Trophoblast cell (in vitro differentiated cells and primary cell): ENCODE measurements around the gene BNC2.

Experiments
- DNase-seq, 2 donors: peaks; one replicate each; pipeline ENCODE4 v3.0.0-alpha.2; 2016
- H2AFZ ChIP-seq: 2 replicates; pipeline ENCODE4 v1.6.1; 2013; ENCODE audit warnings: low read length, moderate library complexity, mild to moderate bottlenecking; ENCODE audit not compliant: insufficient read depth, poor library complexity
- H2AK5ac ChIP-seq: 2 replicates; pipeline ENCODE4 v1.6.1; 2013; ENCODE audit warnings: mild to moderate bottlenecking, low read length
- H2BK120ac ChIP-seq: 2 replicates; pipeline ENCODE4 v1.6.1; 2013; ENCODE audit warnings: low read length, mild to moderate bottlenecking, moderate library complexity; ENCODE audit not compliant: insufficient read depth, poor library complexity
- H2BK12ac ChIP-seq: 2 replicates; pipeline ENCODE4 v1.6.1; 2013; ENCODE audit warnings: mild to moderate bottlenecking, low read length, moderate library complexity
- H2BK5ac ChIP-seq: 2 replicates; pipeline ENCODE4 v1.6.1; 2013; ENCODE audit warnings: low read length, low read depth, moderate library complexity, mild to moderate bottlenecking; ENCODE audit not compliant: poor library complexity
- H3K14ac ChIP-seq: 2 replicates; pipeline ENCODE4 v1.6.1; 2013; ENCODE audit warnings: mild to moderate bottlenecking, low read length
- H3K18ac ChIP-seq: 2 replicates; pipeline ENCODE4 v1.6.1; 2013; ENCODE audit warnings: mild to moderate bottlenecking, low read length
- H3K23ac ChIP-seq: 2 replicates; pipeline ENCODE4 v1.6.1; 2013; ENCODE audit warnings: low read length
- H3K27ac ChIP-seq: 2 replicates; pipeline ENCODE4 v1.5.1; 2013; ENCODE audit warnings: low read depth, mild to moderate bottlenecking, inconsistent platforms, low read length, moderate library complexity
- H3K27me3 ChIP-seq: 2 replicates; pipeline ENCODE4 v1.6.1; 2013; ENCODE audit warnings: inconsistent platforms, mild to moderate bottlenecking, low read length, moderate library complexity; ENCODE audit not compliant: insufficient read depth
- H3K36me3 ChIP-seq, 2 experiments: 1 replicate in 1 of 2; 2 replicates in 1 of 2; pipeline ENCODE4 v1.6.1; 2013; ENCODE audit warnings: low read length in 2 of 2, mild to moderate bottlenecking in 2 of 2, moderate library complexity in 1 of 2; ENCODE audit not compliant: insufficient read depth in 2 of 2, control insufficient read depth in 1 of 2
- H3K4ac ChIP-seq: 2 replicates; pipeline ENCODE4 v1.6.1; 2013; ENCODE audit warnings: low read depth, mild to moderate bottlenecking, low read length, moderate library complexity
- H3K4me1 ChIP-seq, 2 experiments: 1 replicate in 1 of 2; 2 replicates in 1 of 2; pipeline ENCODE4 v1.6.1; 2013; ENCODE audit warnings: low read length in 2 of 2, mild to moderate bottlenecking in 2 of 2, moderate library complexity in 1 of 2; ENCODE audit not compliant: insufficient read depth in 2 of 2, control insufficient read depth in 1 of 2
- H3K4me2 ChIP-seq: 2 replicates; pipeline ENCODE4 v1.6.1; 2013; ENCODE audit warnings: inconsistent platforms, mild to moderate bottlenecking, low read length, moderate library complexity
- H3K4me3 ChIP-seq: 2 replicates; pipeline ENCODE4 v1.5.1; 2013; ENCODE audit warnings: mild to moderate bottlenecking, low read depth, low read length, inconsistent platforms
- H3K79me1 ChIP-seq: one replicate; pipeline ENCODE4 v1.6.1; 2013; ENCODE audit warnings: low read length
- H3K79me2 ChIP-seq: 2 replicates; pipeline ENCODE4 v1.6.1; 2013; ENCODE audit warnings: low read length, mild to moderate bottlenecking; ENCODE audit not compliant: control insufficient read depth, insufficient read depth, poor library complexity
- H3K9ac ChIP-seq: 2 replicates; pipeline ENCODE4 v1.6.1; 2013; ENCODE audit warnings: mild to moderate bottlenecking, low read length
- H3K9me3 ChIP-seq: 2 replicates; pipeline ENCODE4 v1.6.1; 2013; ENCODE audit warnings: low read depth, mild to moderate bottlenecking, control low read depth, inconsistent platforms, low read length; ENCODE audit not compliant: insufficient read depth
- H4K12ac ChIP-seq: 2 replicates; pipeline ENCODE4 v1.6.1; 2013; ENCODE audit warnings: low read depth, mild to moderate bottlenecking, low read length, moderate library complexity
- H4K8ac ChIP-seq: 2 replicates; pipeline ENCODE4 v1.6.1; 2013; ENCODE audit warnings: low read depth, mild to moderate bottlenecking, low read length, moderate library complexity
- H4K91ac ChIP-seq: one replicate; pipeline ENCODE4 v1.6.1; 2013; ENCODE audit warnings: low read depth, mild to moderate bottlenecking, low read length, moderate library complexity
- WGBS: extraction: QIAGEN DNeasy Blood & Tissue Kit; methylation state at CpG from one replicate; pipeline ENCODE4 v1.1.7; 2013; ENCODE audit warnings: missing lambda C conversion rate; ENCODE audit not compliant: insufficient read length, insufficient coverage; ENCODE audit errors: extremely low coverage; 5-methylcytosine and 5-hydroxymethylcytosine counted together

The BNC2 gene

GRCh38 chr9:16622541-16622940, 247.9 kb downstream of the BNC2 start:
- Histone ChIP-seq H3K18ac (no peak overlapping the region), H3K27ac (no peak overlapping the region), H4K12ac (no peak overlapping the region), H4K8ac (no peak overlapping the region), H3K79me2 (no peaks in the 10 kb centered on the region), H2AK5ac (no peak overlapping the region), H2BK120ac (no peak overlapping the region), H3K9me3 (no peaks in the 10 kb centered on the region), H3K14ac (no peak overlapping the region), H2BK5ac (no peak overlapping the region), H3K23ac (no peak overlapping the region), H3K4ac (no peak overlapping the region), H3K79me1 (peaks cover 6% of the 10 kb centered on the region), H3K9ac (no peak overlapping the region), H3K4me2 (no peak overlapping the region), H4K91ac (no peak overlapping the region), H2AFZ (no peak overlapping the region), H3K27me3 (no peaks in the 10 kb centered on the region), H3K36me3 (no peaks in the 10 kb centered on the region), H2BK12ac (no peak overlapping the region), H3K4me3 (no peak overlapping the region), H3K4me1 (peaks cover 5 to 22% of the 10 kb centered on the region in 2 experiments)
- WGBS, result no CpG with 5 or more reads among the region's 3 CpGs
- no peak for DNase-seq

- H3K4me2 ChIP-seq, result no peak overlapping the region
- H3K9ac ChIP-seq, result no peak overlapping the region
- H3K27ac ChIP-seq, result no peak overlapping the region
- no peak overlapping the region for H3K14ac ChIP-seq
- no peak overlapping the region for H2AFZ ChIP-seq
- no peak for DNase-seq
- H2BK120ac ChIP-seq, result no peak overlapping the region
- no peak overlapping the region for H4K91ac ChIP-seq
- H3K9me3 ChIP-seq, result no peaks in the 10 kb centered on the region
- H4K12ac ChIP-seq, result no peak overlapping the region
- no peak overlapping the region for H3K4me3 ChIP-seq
- H3K36me3 ChIP-seq, result no peaks in the 10 kb centered on the region
- WGBS, result no CpG with 5 or more reads among the region's 7 CpGs
- no peak overlapping the region for H3K18ac ChIP-seq
- no peaks in the 10 kb centered on the region for H3K27me3 ChIP-seq
- no peak overlapping the region for H3K4ac ChIP-seq
- H3K79me2 ChIP-seq, result no peaks in the 10 kb centered on the region
- no peak overlapping the region for H2BK12ac ChIP-seq
- peaks cover 1% of the 10 kb centered on the region for H3K79me1 ChIP-seq
- peaks cover 5 to 6% of the 10 kb centered on the region in 2 experiments for H3K4me1 ChIP-seq
- no peak overlapping the region for H4K8ac ChIP-seq
- H3K23ac ChIP-seq, result no peak overlapping the region
- H2AK5ac ChIP-seq, result no peak overlapping the region
- no peak overlapping the region for H2BK5ac ChIP-seq
Measured at GRCh38 chr9:16619914-16620520, 250.5 kb downstream of the BNC2 start.

GRCh38 chr9:16619402-16619801, 251.1 kb downstream of the BNC2 start:
- no peak overlapping the region for H3K4me2 ChIP-seq
- no peak for DNase-seq
- no peak overlapping the region for H2AFZ ChIP-seq
- no peaks in the 10 kb centered on the region for H3K27me3 ChIP-seq
- H3K4me3 ChIP-seq, result no peak overlapping the region
- H2BK5ac ChIP-seq, result no peak overlapping the region
- no peak overlapping the region for H4K8ac ChIP-seq
- H3K4ac ChIP-seq, result no peak overlapping the region
- no peaks in the 10 kb centered on the region for H3K9me3 ChIP-seq
- H3K27ac ChIP-seq, result no peak overlapping the region
- H3K79me1 ChIP-seq, result peaks cover 1% of the 10 kb centered on the region
- H3K9ac ChIP-seq, result no peak overlapping the region
- H4K91ac ChIP-seq, result no peak overlapping the region
- H3K14ac ChIP-seq, result no peak overlapping the region
- H2BK12ac ChIP-seq, result no peak overlapping the region
- H2BK120ac ChIP-seq, result no peak overlapping the region
- no peak overlapping the region for H3K23ac ChIP-seq
- H3K36me3 ChIP-seq, result no peaks in the 10 kb centered on the region
- H3K4me1 ChIP-seq, result peaks cover 8% of the 10 kb centered on the region in 2 experiments
- no peak overlapping the region for H3K18ac ChIP-seq
- H4K12ac ChIP-seq, result no peak overlapping the region
- no peaks in the 10 kb centered on the region for H3K79me2 ChIP-seq
- H2AK5ac ChIP-seq, result no peak overlapping the region

GRCh38 chr9:16618524-16618923, 251.9 kb downstream of the BNC2 start:
- H3K79me1 ChIP-seq, result peaks cover 1% of the 10 kb centered on the region
- no peaks in the 10 kb centered on the region for H3K27me3 ChIP-seq
- H4K12ac ChIP-seq, result no peak overlapping the region
- H3K4me3 ChIP-seq, result no peak overlapping the region
- H3K27ac ChIP-seq, result no peak overlapping the region
- WGBS, result no CpG with 5 or more reads among the region's 3 CpGs
- no peak overlapping the region for H2BK5ac ChIP-seq
- H3K9ac ChIP-seq, result no peak overlapping the region
- H3K4me2 ChIP-seq, result no peak overlapping the region
- no peak overlapping the region for H4K8ac ChIP-seq
- no peak overlapping the region for H3K23ac ChIP-seq
- no peaks in the 10 kb centered on the region for H3K36me3 ChIP-seq
- no peak overlapping the region for H3K14ac ChIP-seq
- H3K4ac ChIP-seq, result no peak overlapping the region
- H3K79me2 ChIP-seq, result no peaks in the 10 kb centered on the region
- H2BK12ac ChIP-seq, result no peak overlapping the region
- no peak for DNase-seq
- no peak overlapping the region for H2AFZ ChIP-seq
- H3K9me3 ChIP-seq, result no peaks in the 10 kb centered on the region
- no peak overlapping the region for H4K91ac ChIP-seq
- no peak overlapping the region for H3K18ac ChIP-seq
- no peak overlapping the region for H2BK120ac ChIP-seq
- H2AK5ac ChIP-seq, result no peak overlapping the region
- peaks cover 8% of the 10 kb centered on the region in 2 experiments for H3K4me1 ChIP-seq
